ENCODE data around the gene CDS2. TPM values are rescaled to one million over a fixed set of nuclear protein-coding genes. Genes with fewer than 3 reads are reported as not detected.

Gene CDS2
- total and polyA plus RNA-seq, 2 of the 13 experiments (the other 11 are each of a cell fraction or from before 2014, with no cell fraction given) = 81.3 to 153 TPM

DNA sequence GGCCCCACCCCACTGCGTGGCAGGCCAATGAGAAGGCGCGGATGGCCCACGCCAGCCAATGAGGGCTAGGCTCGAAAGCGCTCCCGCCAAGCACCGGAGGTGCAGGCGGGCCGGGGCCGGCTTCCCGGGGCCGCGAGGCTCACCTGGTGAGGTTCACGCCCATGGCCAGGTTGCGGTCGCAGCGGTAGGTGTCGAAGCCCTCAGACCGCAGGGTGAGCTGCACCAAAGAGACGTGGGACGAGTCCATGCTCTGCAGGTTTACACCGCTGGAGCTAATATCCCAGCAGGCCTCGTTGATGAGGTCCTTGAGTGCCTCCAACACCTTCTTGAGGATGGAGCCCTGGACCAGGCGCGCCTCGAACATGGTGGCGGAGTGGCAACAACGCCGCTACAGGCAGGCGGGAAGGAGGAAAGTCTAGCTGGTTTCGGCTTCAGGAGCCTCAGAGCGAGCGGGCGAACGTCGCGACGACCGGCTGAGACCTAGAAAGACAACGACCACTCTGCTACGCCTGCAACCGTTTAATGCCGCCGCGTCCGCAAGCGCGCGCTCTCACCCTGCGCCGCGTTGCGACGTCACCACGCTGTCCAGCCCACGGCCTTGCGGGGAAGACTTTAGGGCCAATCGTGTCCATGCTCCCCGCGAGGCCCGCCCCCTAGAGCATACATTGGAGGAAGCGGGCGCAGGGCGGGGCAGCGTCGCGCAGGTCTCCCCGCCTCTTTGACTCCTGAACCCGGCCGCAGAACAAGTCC lies 7.2 kb upstream of the CDS2 start, which contains the start of gene PCNA:
Gene PCNA, minus strand, starts transcription at position 524 of the 750 bp plus-strand sequence. Its CDS starts 160 bp downstream, at position 364.
- peak; percentile 100 for DNase-seq (ENCODE audit: low spot score)
- Histone ChIP-seq H3K36me3 (replicated peaks in 1 of 2; ENCODE audit: control insufficient read depth in 1 of 2, insufficient read depth in 2 of 2, low read length in 2 of 2) (peaks cover 6 to 39% of the 10 kb centered on the region in 2 experiments), H3K27ac (ENCODE audit: extremely low read length, insufficient read depth, low read length) (peak within 1 kb of the TSS; percentile 86), H4K20me1 (ENCODE audit: insufficient read depth, low read length) (peaks cover 19% of the 10 kb centered on the region), H3K9me3 (ENCODE audit: low read length) (no peaks in the 10 kb centered on the region), H3K4me1 (ENCODE audit: insufficient read depth, low read length) (peaks cover 50% of the 10 kb centered on the region), H2AFZ (ENCODE audit: low read length) (peak within 1 kb of the TSS; percentile 31), H3K9ac (ENCODE audit: insufficient read depth, low read depth, low read length) (peak within 1 kb of the TSS; percentile 85), H3K79me2 (ENCODE audit: insufficient read depth, low read length) (peaks cover 41% of the 10 kb centered on the region), H3K4me2 (ENCODE audit: low read depth, low read length) (peak within 1 kb of the TSS; percentile 98), H3K4me3 (replicated peaks in 1 of 3; ENCODE audit: insufficient read depth in 1 of 3, low read depth in 2 of 3, low read length in 3 of 3) (peak within 1 kb of the TSS; percentile 82 to 92 (median 83)), H3K27me3 (ENCODE audit: control insufficient read depth in 1 of 2, insufficient read depth in 2 of 2, low read length in 2 of 2) (no peaks in the 10 kb centered on the region; a peak in 1 of 5 replicates)
- ChIA-PET POLR2A (interaction anchor here (0.6 to 3.0 kb wide), 31 partner anchors 9 to 431 kb away, joined by 3 to 17 read pairs (median 4); no protein-coding TSS in a partner anchor), CTCF (ENCODE audit: low intra/inter-chr PET ratio, low total read pairs) (interaction anchor here (1.6 kb wide), 1 partner anchor 73 kb away, joined by 5 read pairs; no protein-coding TSS in a partner anchor)
- FAIRE-seq = peak; percentile 87
- in situ Hi-C loops (cut with HindIII; ENCODE audit: extremely low pct_ligation_motif_present, low pct_unique_long_range_greater_than_20kb) = no loop called here
- intact Hi-C loops (cut with micrococcal nuclease; ENCODE audit: unreplicated experiment) = loop anchor here (1.0 kb wide), 1 partner anchor 31 kb away; no protein-coding TSS in a partner anchor
- no TSS peak for BruUV-seq (replicated peaks)
- peak; percentile 96 for ATAC-seq
- WGBS (ENCODE audit: low lambda C conversion rate) = under 1% methylated on average over 41 of the region's 71 CpGs
- TF ChIP-seq, protein P1, sequence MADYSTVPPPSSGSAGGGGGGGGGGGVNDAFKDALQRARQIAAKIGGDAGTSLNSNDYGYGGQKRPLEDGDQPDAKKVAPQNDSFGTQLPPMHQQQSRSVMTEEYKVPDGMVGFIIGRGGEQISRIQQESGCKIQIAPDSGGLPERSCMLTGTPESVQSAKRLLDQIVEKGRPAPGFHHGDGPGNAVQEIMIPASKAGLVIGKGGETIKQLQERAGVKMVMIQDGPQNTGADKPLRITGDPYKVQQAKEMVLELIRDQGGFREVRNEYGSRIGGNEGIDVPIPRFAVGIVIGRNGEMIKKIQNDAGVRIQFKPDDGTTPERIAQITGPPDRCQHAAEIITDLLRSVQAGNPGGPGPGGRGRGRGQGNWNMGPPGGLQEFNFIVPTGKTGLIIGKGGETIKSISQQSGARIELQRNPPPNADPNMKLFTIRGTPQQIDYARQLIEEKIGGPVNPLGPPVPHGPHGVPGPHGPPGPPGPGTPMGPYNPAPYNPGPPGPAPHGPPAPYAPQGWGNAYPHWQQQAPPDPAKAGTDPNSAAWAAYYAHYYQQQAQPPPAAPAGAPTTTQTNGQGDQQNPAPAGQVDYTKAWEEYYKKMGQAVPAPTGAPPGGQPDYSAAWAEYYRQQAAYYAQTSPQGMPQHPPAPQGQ (CRISPR knock-in tag; IDR thresholded peaks at IDR 0.05; ENCODE audit: borderline replicate concordance) = peak; percentile 85; the same call in 1 of the 2 replicates
- TF ChIP-seq ZNF256 (CRISPR knock-in tag; conservative IDR thresholded peaks at IDR 0.05) = peak; percentile 94
- TF ChIP-seq, protein P2, sequence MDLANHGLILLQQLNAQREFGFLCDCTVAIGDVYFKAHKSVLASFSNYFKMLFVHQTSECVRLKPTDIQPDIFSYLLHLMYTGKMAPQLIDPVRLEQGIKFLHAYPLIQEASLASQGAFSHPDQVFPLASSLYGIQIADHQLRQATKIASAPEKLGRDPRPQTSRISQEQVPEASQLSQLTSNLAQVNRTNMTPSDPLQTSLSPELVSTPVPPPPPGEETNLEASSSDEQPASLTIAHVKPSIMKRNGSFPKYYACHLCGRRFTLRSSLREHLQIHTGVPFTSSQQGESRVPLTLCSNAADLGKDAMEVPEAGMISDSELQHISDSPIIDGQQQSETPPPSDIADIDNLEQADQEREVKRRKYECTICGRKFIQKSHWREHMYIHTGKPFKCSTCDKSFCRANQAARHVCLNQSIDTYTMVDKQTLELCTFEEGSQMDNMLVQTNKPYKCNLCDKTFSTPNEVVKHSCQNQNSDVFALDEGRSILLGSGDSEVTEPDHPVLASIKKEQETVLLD (CRISPR knock-in tag; IDR thresholded peaks at IDR 0.05; ENCODE audit: low read depth) = peak; percentile 97; the same call in 1 of the 2 replicates
- no peak; the same call in 1 of the 2 replicates for TF ChIP-seq KDM6A (CRISPR knock-in tag; IDR thresholded peaks at IDR 0.05; ENCODE audit: low read depth)
- no peak for TF ChIP-seq SRSF4 (IDR thresholded peaks at IDR 0.05; ENCODE audit: low read depth, low read length, poor library complexity, severe bottlenecking)
- TF ChIP-seq, protein P3, sequence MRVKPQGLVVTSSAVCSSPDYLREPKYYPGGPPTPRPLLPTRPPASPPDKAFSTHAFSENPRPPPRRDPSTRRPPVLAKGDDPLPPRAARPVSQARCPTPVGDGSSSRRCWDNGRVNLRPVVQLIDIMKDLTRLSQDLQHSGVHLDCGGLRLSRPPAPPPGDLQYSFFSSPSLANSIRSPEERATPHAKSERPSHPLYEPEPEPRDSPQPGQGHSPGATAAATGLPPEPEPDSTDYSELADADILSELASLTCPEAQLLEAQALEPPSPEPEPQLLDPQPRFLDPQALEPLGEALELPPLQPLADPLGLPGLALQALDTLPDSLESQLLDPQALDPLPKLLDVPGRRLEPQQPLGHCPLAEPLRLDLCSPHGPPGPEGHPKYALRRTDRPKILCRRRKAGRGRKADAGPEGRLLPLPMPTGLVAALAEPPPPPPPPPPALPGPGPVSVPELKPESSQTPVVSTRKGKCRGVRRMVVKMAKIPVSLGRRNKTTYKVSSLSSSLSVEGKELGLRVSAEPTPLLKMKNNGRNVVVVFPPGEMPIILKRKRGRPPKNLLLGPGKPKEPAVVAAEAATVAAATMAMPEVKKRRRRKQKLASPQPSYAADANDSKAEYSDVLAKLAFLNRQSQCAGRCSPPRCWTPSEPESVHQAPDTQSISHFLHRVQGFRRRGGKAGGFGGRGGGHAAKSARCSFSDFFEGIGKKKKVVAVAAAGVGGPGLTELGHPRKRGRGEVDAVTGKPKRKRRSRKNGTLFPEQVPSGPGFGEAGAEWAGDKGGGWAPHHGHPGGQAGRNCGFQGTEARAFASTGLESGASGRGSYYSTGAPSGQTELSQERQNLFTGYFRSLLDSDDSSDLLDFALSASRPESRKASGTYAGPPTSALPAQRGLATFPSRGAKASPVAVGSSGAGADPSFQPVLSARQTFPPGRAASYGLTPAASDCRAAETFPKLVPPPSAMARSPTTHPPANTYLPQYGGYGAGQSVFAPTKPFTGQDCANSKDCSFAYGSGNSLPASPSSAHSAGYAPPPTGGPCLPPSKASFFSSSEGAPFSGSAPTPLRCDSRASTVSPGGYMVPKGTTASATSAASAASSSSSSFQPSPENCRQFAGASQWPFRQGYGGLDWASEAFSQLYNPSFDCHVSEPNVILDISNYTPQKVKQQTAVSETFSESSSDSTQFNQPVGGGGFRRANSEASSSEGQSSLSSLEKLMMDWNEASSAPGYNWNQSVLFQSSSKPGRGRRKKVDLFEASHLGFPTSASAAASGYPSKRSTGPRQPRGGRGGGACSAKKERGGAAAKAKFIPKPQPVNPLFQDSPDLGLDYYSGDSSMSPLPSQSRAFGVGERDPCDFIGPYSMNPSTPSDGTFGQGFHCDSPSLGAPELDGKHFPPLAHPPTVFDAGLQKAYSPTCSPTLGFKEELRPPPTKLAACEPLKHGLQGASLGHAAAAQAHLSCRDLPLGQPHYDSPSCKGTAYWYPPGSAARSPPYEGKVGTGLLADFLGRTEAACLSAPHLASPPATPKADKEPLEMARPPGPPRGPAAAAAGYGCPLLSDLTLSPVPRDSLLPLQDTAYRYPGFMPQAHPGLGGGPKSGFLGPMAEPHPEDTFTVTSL (CRISPR knock-in tag; IDR thresholded peaks at IDR 0.05; ENCODE audit: borderline replicate concordance) = no peak; the same call in 1 of the 2 replicates
- TF ChIP-seq, protein P4, sequence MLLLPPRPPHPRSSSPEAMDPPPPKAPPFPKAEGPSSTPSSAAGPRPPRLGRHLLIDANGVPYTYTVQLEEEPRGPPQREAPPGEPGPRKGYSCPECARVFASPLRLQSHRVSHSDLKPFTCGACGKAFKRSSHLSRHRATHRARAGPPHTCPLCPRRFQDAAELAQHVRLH (CRISPR knock-in tag; IDR thresholded peaks at IDR 0.05; ENCODE audit: borderline replicate concordance, low read depth) = peak; percentile 76; the same call in 1 of the 2 replicates
- TF ChIP-seq CBFB (CRISPR knock-in tag; IDR thresholded peaks at IDR 0.05) = peak; percentile 52
- peak; percentile 97 for TF ChIP-seq SAP130 (CRISPR knock-in tag; IDR thresholded peaks at IDR 0.05; ENCODE audit: low read depth)
- no peak; the same call in none of the 2 replicates for TF ChIP-seq GTF3A (CRISPR knock-in tag; conservative IDR thresholded peaks at IDR 0.05)
- peak; percentile 97 for TF ChIP-seq ZNF563 (CRISPR knock-in tag; IDR thresholded peaks at IDR 0.05)

All from HepG2 (cell line).